GM19467 (cell line): Measurements from ENCODE around the gene CFAP77.

Source experiments
- ATAC-seq: cut with Tn5 transposase; IDR thresholded peaks from one replicate; pipeline ENCODE4 v1.9.1; 2021; ENCODE audit warnings: mild to moderate bottlenecking, moderate library complexity; ENCODE audit not compliant: unreplicated experiment

CFAP77 gene

GRCh38 chr9:132572921-132573320, 162.9 kb downstream of the CFAP77 start:
- ATAC-seq, result no peak

- ATAC-seq, result no peak
Measured at GRCh38 chr9:132575005-132575609, 165.1 kb downstream of the CFAP77 start.

GRCh38 chr9:132575811-132576210, 165.8 kb downstream of the CFAP77 start:
- no peak for ATAC-seq

GRCh38 chr9:132577119-132577518, 167.1 kb downstream of the CFAP77 start:
- ATAC-seq, result no peak

DNA sequence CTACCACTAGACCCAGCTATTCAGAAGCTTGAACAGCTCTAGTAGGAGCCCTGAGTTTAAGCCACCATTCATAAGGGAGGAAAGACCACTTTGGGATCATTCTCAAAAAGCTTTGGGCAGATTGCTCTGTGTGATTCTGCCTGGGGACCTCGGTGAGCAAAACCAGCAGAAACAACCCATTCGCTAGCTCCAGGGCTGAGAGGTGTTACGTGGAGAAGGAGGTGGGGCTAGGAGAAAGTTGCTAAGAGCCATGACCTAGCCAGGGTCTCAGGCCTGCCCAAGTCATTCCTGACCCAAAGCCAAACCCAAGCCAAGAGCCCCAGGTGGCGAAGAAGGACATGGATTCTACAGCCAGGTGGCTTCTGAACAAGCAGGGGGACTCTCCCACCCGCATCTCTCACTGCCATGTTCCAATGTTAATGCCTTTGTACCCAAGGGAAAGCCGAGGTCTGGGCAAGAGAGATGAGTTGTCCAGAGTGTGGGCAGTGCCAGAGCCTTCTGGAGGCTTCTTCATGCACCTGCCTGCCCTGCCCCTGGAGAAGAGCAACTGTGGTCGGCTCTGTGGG, 168.4 kb downstream of the CFAP77 start:
- ATAC-seq, result no peak

- no peak for ATAC-seq
Measured at GRCh38 chr9:132579427-132579798, 169.4 kb downstream of the CFAP77 start.

DNA sequence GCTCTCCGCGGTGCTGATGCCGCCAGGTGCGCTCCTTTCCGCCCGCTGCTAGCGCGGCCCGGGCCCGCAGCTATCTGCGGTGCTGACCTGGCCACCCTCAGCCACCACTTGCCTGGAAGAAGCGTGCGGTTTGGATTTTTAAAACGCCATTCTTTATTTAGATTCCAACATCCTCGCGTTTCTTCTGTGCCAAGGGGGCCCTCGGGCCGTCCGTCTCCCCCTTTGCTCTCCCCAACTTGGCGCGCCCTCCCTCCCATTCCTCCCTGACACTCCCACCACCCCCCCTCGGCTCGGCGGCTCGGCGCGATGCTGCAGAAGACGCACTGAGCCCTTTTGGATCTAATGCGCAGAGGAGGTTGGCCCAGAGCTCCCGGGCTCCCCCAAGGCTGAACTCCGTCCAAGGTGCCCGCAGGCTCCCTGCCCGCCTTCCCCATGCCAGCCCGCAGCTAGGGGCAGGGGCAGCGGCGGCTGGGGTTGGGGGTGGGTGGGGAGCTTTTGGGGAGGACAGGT, 172.3 kb downstream of the CFAP77 start, which contains the start of gene BARHL1:
BARHL1 (plus strand) TSS at position 331 of the 510 bp plus-strand sequence. CDS start 192 bp downstream, outside the sequence.
- ATAC-seq, result no peak

DNA sequence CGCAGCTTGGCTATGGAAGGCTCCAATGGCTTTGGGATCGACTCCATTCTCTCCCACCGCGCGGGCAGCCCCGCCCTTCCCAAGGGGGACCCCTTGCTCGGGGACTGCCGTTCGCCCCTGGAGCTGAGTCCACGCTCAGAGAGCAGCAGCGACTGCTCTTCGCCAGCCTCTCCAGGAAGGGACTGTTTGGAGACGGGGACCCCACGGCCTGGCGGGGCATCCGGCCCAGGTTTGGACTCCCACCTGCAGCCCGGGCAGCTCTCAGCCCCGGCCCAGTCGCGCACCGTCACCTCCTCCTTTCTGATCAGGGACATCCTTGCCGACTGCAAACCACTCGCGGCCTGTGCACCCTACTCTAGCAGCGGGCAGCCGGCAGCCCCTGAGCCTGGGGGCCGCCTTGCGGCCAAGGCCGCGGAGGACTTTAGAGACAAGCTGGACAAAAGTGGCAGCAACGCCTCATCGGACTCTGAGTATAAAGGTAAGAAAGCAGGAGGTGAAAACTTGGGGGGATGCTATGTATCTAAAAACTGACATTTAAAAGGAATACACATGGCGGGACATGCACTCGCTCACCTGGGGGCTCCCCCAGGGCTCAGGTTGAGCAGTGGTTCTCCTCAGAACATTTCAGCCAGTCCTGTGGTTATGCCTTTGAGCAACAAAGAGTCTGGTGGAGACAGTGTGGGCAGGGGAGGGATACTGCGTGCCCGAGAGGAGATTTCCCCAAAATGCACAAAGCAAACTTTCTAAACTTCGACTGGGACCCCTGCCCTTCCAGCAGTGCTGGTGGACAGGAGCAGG, 173.0 kb downstream of the CFAP77 start:
- no peak for ATAC-seq

DNA sequence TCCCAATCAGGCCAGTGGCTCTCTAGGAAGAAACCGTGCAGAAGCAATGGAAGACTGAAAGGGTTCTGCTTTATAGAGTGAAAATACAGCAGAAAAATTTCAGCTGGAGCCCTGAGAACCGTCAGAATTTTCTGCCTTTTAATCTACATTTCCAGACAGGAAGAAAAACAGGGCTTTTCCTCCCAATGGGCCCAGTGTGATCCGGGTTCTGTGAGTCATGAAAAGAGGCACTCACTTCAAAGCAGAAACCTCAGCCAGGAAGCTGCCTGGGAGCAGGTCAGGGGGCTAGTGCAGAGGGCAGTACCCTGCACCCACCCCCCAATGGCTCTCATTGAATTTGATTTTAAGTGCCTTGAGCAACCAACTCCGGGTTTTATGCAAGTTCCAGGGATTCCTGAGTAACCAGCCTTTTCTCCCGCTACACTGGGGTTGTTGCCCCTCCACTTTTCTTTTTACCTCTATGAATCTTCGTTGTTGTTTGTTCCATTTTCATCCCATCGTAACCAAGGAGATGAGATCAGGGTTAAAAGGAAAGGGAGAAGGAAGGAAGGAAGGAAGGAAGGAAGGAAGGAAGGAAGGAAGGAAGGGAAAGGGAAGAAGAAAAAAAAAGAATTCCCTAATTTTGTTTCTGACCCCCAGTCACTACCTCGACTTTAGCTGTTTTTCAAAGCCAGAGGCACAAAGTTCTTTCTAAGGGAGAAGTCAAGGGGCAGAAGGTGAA, 173.7 kb downstream of the CFAP77 start:
- ATAC-seq, result no peak

GRCh38 chr9:132584601-132585560, 174.9 kb downstream of the CFAP77 start:
- ATAC-seq, result no peak

DNA sequence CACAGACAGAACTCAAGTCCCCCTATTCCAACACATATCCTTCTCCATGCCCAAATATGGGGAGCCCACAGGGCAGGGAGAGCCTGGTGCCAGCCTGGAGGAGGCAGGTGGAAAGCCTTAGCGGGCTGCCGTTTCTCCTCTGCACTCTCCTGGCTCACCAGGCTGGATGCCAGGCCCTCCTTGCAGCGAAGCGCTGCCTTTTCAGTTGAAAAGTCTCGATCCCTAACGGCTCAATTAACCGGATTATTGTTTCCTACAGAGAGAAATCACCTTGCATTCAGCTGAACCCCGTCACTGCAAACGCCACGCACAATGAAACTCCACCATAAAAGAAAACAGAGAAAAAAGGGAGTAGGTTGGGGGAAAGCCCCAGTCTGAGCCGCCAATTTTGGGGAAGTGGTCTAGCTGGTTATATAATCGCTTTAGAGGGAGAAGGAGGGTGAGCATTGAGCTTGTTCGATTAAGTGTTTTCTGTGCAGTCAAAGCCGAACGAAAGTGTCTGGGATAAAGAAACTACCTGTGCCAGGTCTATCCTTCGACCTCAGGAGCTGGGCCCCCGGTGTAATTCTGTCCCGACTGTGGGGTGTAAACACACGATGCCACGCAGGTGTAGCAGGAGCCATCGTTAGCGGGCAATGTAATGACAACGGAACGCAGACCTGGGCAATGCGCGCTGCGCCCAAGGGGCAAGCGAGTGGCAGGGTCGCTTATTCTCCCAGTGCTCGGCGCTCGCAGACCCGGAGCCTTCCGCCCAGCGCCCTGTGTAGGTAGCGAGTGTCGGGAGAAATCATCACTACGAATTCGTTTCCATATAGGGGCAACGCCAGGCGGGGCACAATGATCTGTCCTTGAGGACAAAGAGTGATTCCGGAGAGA, 176.2 kb downstream of the CFAP77 start:
- ATAC-seq, result no peak

- no peak for ATAC-seq
Measured at GRCh38 chr9:132586830-132587591, 177.0 kb downstream of the CFAP77 start.

DNA sequence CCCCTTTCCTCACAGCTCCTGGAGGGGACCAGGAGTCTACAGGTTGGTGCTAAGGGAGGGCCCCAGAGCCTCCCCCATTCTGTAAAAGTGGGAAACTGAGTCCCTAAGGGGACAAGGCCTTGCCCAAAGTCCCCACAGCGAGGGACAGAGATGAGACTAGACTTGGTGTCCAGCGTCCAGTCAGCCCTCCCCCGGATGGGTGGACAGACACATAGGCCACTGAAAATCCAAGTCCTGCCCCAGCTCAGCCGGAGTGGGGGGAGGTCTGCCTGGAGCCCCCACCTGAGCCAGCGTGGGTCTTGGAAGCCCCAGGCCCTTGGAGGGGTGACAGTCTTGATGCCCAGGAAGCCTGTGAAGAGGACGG, 177.6 kb downstream of the CFAP77 start:
- ATAC-seq, result no peak

DNA sequence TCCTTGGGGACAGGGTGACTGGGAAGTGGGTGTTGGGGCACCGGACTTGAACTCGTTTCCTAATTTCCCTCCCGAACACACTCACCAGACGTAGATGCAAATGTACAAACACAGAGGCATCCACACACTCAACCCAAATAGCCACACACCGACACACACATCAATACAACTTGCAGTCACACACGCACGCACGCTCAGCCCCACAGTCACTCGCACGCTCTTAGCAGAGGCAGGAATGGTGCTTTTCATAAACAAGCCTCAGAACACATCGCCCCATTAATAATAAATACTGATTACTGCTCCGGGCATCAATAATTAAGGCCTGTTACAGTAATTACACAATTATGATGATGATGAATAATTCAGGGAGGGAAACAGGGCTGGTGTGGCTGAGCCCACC, 178.1 kb downstream of the CFAP77 start:
- no peak for ATAC-seq

DNA sequence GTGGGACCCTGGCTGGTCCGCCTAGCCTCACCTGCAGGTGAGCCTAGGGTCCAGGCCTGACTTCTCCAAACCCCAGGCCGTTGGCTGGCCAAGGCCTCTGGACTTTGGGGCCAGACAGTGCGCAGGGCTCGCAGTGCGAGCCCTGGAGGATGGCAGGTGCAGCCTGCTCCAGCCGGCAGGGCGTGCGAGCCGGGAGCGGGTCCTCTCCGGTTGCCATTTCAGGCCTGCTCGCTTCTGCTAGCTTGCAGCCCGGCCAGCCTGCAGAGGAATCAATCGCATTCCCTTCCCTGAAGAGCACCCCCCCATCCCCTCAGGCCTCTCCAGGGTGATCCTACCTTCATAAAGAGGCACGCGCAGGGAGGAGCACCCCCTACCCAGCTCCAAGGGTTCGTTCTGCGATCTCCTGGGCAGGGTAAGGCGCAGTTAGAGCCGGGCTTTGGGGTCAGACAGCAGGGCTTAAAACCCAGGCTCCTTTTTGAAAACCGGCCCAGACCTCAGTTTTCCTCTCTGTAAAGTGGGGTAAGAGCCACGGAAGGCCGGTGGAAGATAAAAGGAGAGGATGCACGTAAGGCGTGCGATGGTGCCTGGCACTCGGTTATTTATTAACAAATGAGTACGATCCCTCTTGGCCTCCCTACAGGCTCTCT, 178.6 kb downstream of the CFAP77 start:
- no peak for ATAC-seq

DNA sequence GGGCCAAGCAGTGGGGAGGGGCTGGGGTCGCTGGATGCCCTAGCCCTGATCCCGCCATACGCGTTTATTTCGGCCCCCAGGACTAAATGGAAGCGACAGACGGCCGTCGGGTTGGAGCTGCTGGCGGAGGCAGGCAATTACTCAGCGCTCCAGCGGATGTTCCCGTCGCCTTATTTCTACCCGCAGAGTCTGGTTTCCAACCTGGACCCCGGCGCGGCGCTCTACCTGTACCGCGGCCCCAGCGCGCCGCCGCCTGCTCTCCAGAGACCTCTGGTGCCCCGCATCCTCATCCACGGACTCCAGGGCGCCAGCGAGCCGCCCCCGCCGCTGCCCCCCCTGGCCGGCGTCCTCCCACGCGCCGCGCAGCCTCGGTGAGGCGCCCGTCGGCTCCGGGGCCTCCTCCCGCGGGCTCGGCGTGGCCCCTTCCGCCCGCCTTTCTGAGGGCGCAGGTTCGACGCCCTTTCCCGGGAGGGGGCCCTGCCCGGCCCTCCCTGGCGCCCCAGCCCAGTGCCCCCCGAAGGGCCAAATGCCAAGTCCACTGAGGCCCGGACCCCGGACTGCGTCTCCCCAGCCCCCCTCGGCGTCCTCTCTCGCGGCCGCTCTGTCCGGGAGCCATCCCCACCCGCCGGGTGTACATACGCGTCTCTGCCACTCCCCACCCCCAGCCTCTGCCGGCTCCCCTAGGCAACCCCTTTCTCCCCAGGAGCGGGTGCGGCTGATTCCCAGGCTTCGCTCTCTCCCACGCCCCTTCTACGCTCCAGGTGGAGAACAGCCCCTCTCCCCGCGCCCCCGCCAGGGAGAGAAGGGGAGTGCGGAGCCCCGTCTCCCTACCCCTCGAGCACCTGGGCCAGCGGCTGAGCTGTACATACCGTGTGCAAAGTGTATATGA, 179.4 kb downstream of the CFAP77 start:
- no peak for ATAC-seq

GRCh38 chr9:132590037-132590317, 180.0 kb downstream of the CFAP77 start:
- ATAC-seq, result no peak
